ENCODE data around the gene MPZL1.

Gene MPZL1

GRCh38 chr1:167710836-167711235 lies 10.9 kb upstream of the MPZL1 start:
- no peak for TF ChIP-seq Cebpa-rat (IDR thresholded peaks at IDR 0.05)
- H3K9me3 ChIP-seq (replicated peaks in 1 of 11): no peaks in the 10 kb centered on the region
- no peak overlapping the region for H3K4me3 ChIP-seq
- H3K36me3 ChIP-seq: peaks cover 7 to 23% (median 14%) of the 10 kb centered on the region in 11 experiments; a peak in 20 of 22 replicates
- peaks cover 48 to 66% (median 58%) of the 10 kb centered on the region in 11 experiments for H3K27me3 ChIP-seq
- H3K4me2 ChIP-seq: no peak overlapping the region
- H4K20me1 ChIP-seq: peaks cover 34 to 79% (median 53%) of the 10 kb centered on the region in 11 experiments; a peak in 21 of 22 replicates
- peaks cover 29 to 51% (median 34%) of the 10 kb centered on the region in 10 experiments for H3K4me1 ChIP-seq
- H3K9ac ChIP-seq: no peak overlapping the region
- H3K27ac ChIP-seq: no peak overlapping the region

GRCh38 chr1:167711797-167712196 lies 10.0 kb upstream of the MPZL1 start:
- H3K27ac ChIP-seq: no peak overlapping the region
- TF ChIP-seq Cebpa-rat (IDR thresholded peaks at IDR 0.05): no peak
- no peak overlapping the region for H3K4me3 ChIP-seq
- H3K36me3 ChIP-seq: peaks cover 0 to 13% (median 4%) of the 10 kb centered on the region in 11 experiments; a peak in 15 of 22 replicates
- no peak overlapping the region for H3K4me2 ChIP-seq
- H3K27me3 ChIP-seq: peaks cover 48 to 68% (median 58%) of the 10 kb centered on the region in 11 experiments
- H3K9me3 ChIP-seq (replicated peaks in 1 of 11): no peaks in the 10 kb centered on the region
- H3K4me1 ChIP-seq: peaks cover 24 to 44% (median 36%) of the 10 kb centered on the region in 10 experiments
- peaks cover 24 to 70% (median 43%) of the 10 kb centered on the region in 11 experiments; a peak in 21 of 22 replicates for H4K20me1 ChIP-seq
- H3K9ac ChIP-seq: no peak overlapping the region

GRCh38 chr1:167713330-167714081 lies 8.3 kb upstream of the MPZL1 start:
- Histone ChIP-seq H3K36me3 (no peaks in the 10 kb centered on the region), H3K9ac (peak overlapping the region; percentile 72 to 89 (median 83); a peak in 21 of 22 replicates), H3K4me1 (peaks cover 16 to 39% (median 31%) of the 10 kb centered on the region in 10 experiments), H3K9me3 (replicated peaks in 1 of 11) (no peaks in the 10 kb centered on the region), H3K4me3 (peak overlapping the region; percentile 66 to 83 (median 74)), H3K27ac (peak overlapping the region in 2 of 11 experiments; percentile 75 to 83; a peak in 3 of 22 replicates), H4K20me1 (peaks cover 7 to 53% (median 26%) of the 10 kb centered on the region in 11 experiments; a peak in 20 of 22 replicates), H3K27me3 (peaks cover 48 to 71% (median 55%) of the 10 kb centered on the region in 11 experiments), H3K4me2 (peak overlapping the region; percentile 79 to 99 (median 94))
- TF ChIP-seq Cebpa-rat (IDR thresholded peaks at IDR 0.05): no peak

- peaks cover 16 to 39% (median 31%) of the 10 kb centered on the region in 10 experiments for H3K4me1 ChIP-seq
- H3K27me3 ChIP-seq: peaks cover 48 to 70% (median 54%) of the 10 kb centered on the region in 11 experiments
- no peaks in the 10 kb centered on the region for H3K9me3 ChIP-seq (replicated peaks in 1 of 11)
- H4K20me1 ChIP-seq: peaks cover 1 to 47% (median 20%) of the 10 kb centered on the region in 11 experiments; a peak in 19 of 22 replicates
- no peaks in the 10 kb centered on the region for H3K36me3 ChIP-seq
- H3K27ac ChIP-seq: peak overlapping the region; percentile 42 to 86 (median 80); a peak in 21 of 22 replicates
- H3K4me2 ChIP-seq: peak overlapping the region; percentile 79 to 99 (median 94)
- peak overlapping the region; percentile 72 to 89 (median 83) for H3K9ac ChIP-seq
- H3K4me3 ChIP-seq: peak overlapping the region; percentile 66 to 83 (median 74)
- no peak for TF ChIP-seq Cebpa-rat (IDR thresholded peaks at IDR 0.05)
Observed at GRCh38 chr1:167714098-167714438, 7.7 kb upstream of the MPZL1 start.

GRCh38 chr1:167714439-167715156 lies 7.2 kb upstream of the MPZL1 start:
- Histone ChIP-seq H3K4me2 (peak overlapping the region; percentile 79 to 99 (median 94)), H3K36me3 (no peaks in the 10 kb centered on the region), H3K4me3 (peak overlapping the region; percentile 66 to 83 (median 74)), H3K27ac (peak overlapping the region; percentile 42 to 86 (median 80); a peak in 21 of 22 replicates), H3K9ac (peak overlapping the region; percentile 72 to 89 (median 83)), H3K27me3 (peaks cover 45 to 65% (median 49%) of the 10 kb centered on the region in 11 experiments), H4K20me1 (peaks cover 0 to 42% (median 15%) of the 10 kb centered on the region in 11 experiments; a peak in 14 of 22 replicates), H3K4me1 (peaks cover 17 to 39% (median 32%) of the 10 kb centered on the region in 10 experiments), H3K9me3 (replicated peaks in 1 of 11) (no peaks in the 10 kb centered on the region)
- no peak for TF ChIP-seq Cebpa-rat (IDR thresholded peaks at IDR 0.05)

GRCh38 chr1:167715157-167715999 lies 6.4 kb upstream of the MPZL1 start:
- Histone ChIP-seq H3K9ac (peak overlapping the region; percentile 72 to 89 (median 83)), H3K4me1 (peaks cover 25 to 47% (median 40%) of the 10 kb centered on the region in 10 experiments)

GRCh38 chr1:167716000-167716271 lies 5.8 kb upstream of the MPZL1 start:
- peak overlapping the region; percentile 79 to 99 (median 94) for H3K4me2 ChIP-seq
- H3K27me3 ChIP-seq: peaks cover 33 to 51% (median 35%) of the 10 kb centered on the region in 11 experiments

More at GRCh38 chr1:167715157-167715999, 6.4 kb upstream of the MPZL1 start:
- TF ChIP-seq Cebpa-rat (IDR thresholded peaks at IDR 0.05): no peak
- H4K20me1 ChIP-seq: peaks cover 0 to 34% (median 8%) of the 10 kb centered on the region in 11 experiments; a peak in 11 of 22 replicates
- H3K4me3 ChIP-seq: peak overlapping the region; percentile 66 to 83 (median 74)
- no peaks in the 10 kb centered on the region for H3K9me3 ChIP-seq (replicated peaks in 1 of 11)
- H3K27me3 ChIP-seq: peaks cover 38 to 57% (median 41%) of the 10 kb centered on the region in 11 experiments
- no peaks in the 10 kb centered on the region for H3K36me3 ChIP-seq
- H3K4me2 ChIP-seq: peak overlapping the region; percentile 79 to 99 (median 94)
- peak overlapping the region in 10 of 11 experiments; percentile 65 to 86 (median 80); a peak in 18 of 22 replicates for H3K27ac ChIP-seq

GRCh38 chr1:167717351-167717750 lies 4.4 kb upstream of the MPZL1 start:
- H3K9ac ChIP-seq: no peak overlapping the region
- peaks cover 0 to 16% (median 4%) of the 10 kb centered on the region in 11 experiments; a peak in 6 of 22 replicates for H4K20me1 ChIP-seq
- no peak for TF ChIP-seq Cebpa-rat (IDR thresholded peaks at IDR 0.05)
- H3K9me3 ChIP-seq (replicated peaks in 1 of 11): no peaks in the 10 kb centered on the region
- H3K4me3 ChIP-seq: no peak overlapping the region
- H3K36me3 ChIP-seq: no peaks in the 10 kb centered on the region
- H3K27ac ChIP-seq: no peak overlapping the region
- peak overlapping the region in 4 of 11 experiments; percentile 79 to 99 (median 93); a peak in 6 of 22 replicates for H3K4me2 ChIP-seq
- peaks cover 30 to 57% (median 48%) of the 10 kb centered on the region in 10 experiments for H3K4me1 ChIP-seq
- H3K27me3 ChIP-seq: peaks cover 19 to 37% (median 21%) of the 10 kb centered on the region in 11 experiments

More at GRCh38 chr1:167716000-167716271, 5.8 kb upstream of the MPZL1 start:
- Histone ChIP-seq H3K9me3 (replicated peaks in 1 of 11) (no peaks in the 10 kb centered on the region), H3K27ac (peak overlapping the region in 2 of 11 experiments; percentile 7 to 16; a peak in 4 of 22 replicates), H3K4me1 (peaks cover 30 to 52% (median 46%) of the 10 kb centered on the region in 10 experiments), H4K20me1 (peaks cover 0 to 29% (median 7%) of the 10 kb centered on the region in 11 experiments; a peak in 8 of 22 replicates), H3K4me3 (peak overlapping the region; percentile 66 to 83 (median 74)), H3K9ac (peak overlapping the region; percentile 27 to 86 (median 69); a peak in 21 of 22 replicates), H3K36me3 (no peaks in the 10 kb centered on the region)
- no peak for TF ChIP-seq Cebpa-rat (IDR thresholded peaks at IDR 0.05)

Data from BLaER1 treated with 17β-estradiol and CSF1 and Interleukin-3, amounts not matched to agents 10 nM and 100 nM (cell line).